G401 (cell line): ENCODE measurements around the gene UBQLN4. TPM values are rescaled to one million over a fixed set of nuclear protein-coding genes. Genes with fewer than 3 reads are reported as not detected.
"Not testable (repeated sequence)": the region's sequence is repeated elsewhere in the genome, so short reads cannot be mapped to it uniquely, and the experiment has no call there.

ENCODE experiments used
- DNase-seq: peaks from one replicate; pipeline ENCODE4 v3.0.0-alpha.2; 2015; ENCODE audit warnings: low spot score
- in situ Hi-C: cut with HindIII; loops from 2 replicates; pipeline ENCODE4 v1.10.0; 2016; ENCODE audit warnings: low sequenced_read_pairs, mixed read lengths
- total RNA-seq: library from RNA; depleted of rRNA; stranded (reverse); fragments of >200 nt; shearing (Covaris generic); gene quantifications from 2 replicates; pipeline ENCODE4 v1.2.3, GENCODE V29; 2014

UBQLN4 gene
- total RNA-seq, 1 experiment from 2014 or later = 29.5 TPM

- DNase-seq = no peak
- in situ Hi-C loops = no loop called here
Measured at GRCh38 chr1:156081917-156082308, 28.3 kb upstream of the UBQLN4 start.

- DNase-seq = no peak
- in situ Hi-C loops = no loop called here
Measured at GRCh38 chr1:156081180-156081916, 27.8 kb upstream of the UBQLN4 start.

GRCh38 chr1:156080863-156081179 is 27.2 kb upstream of the UBQLN4 start:
- DNase-seq = no peak

GRCh38 chr1:156080241-156080862 is 26.8 kb upstream of the UBQLN4 start:
- in situ Hi-C loops = no loop called here
- no peak for DNase-seq

More at GRCh38 chr1:156080863-156081179, 27.2 kb upstream of the UBQLN4 start:
- in situ Hi-C loops = no loop called here

- in situ Hi-C loops = no loop called here
- DNase-seq = no peak
Measured at GRCh38 chr1:156079762-156080161, 26.2 kb upstream of the UBQLN4 start.

GRCh38 chr1:156078728-156079127 is 25.1 kb upstream of the UBQLN4 start:
- in situ Hi-C loops = no loop called here
- DNase-seq = no peak

- no peak for DNase-seq
- in situ Hi-C loops = no loop called here
Measured at GRCh38 chr1:156077430-156077760, 23.8 kb upstream of the UBQLN4 start.

- in situ Hi-C loops = no loop called here
- DNase-seq = no peak
Measured at GRCh38 chr1:156076609-156077429, 23.2 kb upstream of the UBQLN4 start.

GRCh38 chr1:156075775-156076204 is 22.2 kb upstream of the UBQLN4 start:
- in situ Hi-C loops = no loop called here
- DNase-seq = no peak

GRCh38 chr1:156075162-156075561 is 21.6 kb upstream of the UBQLN4 start:
- no peak for DNase-seq
- in situ Hi-C loops = no loop called here

- no peak for DNase-seq
- in situ Hi-C loops = no loop called here
Measured at GRCh38 chr1:156074661-156075060, 21.1 kb upstream of the UBQLN4 start.

- in situ Hi-C loops = no loop called here
- DNase-seq = no peak
Measured at GRCh38 chr1:156073740-156074139, 20.1 kb upstream of the UBQLN4 start.

- in situ Hi-C loops = no loop called here
- DNase-seq = no peak
Measured at GRCh38 chr1:156073110-156073687, 19.6 kb upstream of the UBQLN4 start.

GRCh38 chr1:156072251-156072650 is 18.7 kb upstream of the UBQLN4 start:
- no peak for DNase-seq
- in situ Hi-C loops = no loop called here

- in situ Hi-C loops, DNase-seq: not testable (repeated sequence)
Measured at GRCh38 chr1:156071332-156071816, 17.8 kb upstream of the UBQLN4 start.

GRCh38 chr1:156070548-156070947 is 16.9 kb upstream of the UBQLN4 start:
- in situ Hi-C loops = no loop called here
- DNase-seq = peak; percentile 45

GRCh38 chr1:156069490-156070455 is 16.2 kb upstream of the UBQLN4 start:
- in situ Hi-C loops = no loop called here
- no peak for DNase-seq

- in situ Hi-C loops = no loop called here
- DNase-seq = no peak
Measured at GRCh38 chr1:156067262-156067661, 13.7 kb upstream of the UBQLN4 start.

- DNase-seq = no peak
- in situ Hi-C loops = no loop called here
Measured at GRCh38 chr1:156065871-156066270, 12.3 kb upstream of the UBQLN4 start.
